CD4-positive, alpha-beta T cell treated with Interleukin-17A for 4 hours (primary cell): ENCODE data around the gene BAK1.
A peak's percentile ranks its signal among the peaks of the same experiment; 100 is the strongest.
"Not testable (repeated sequence)": the region's sequence is repeated elsewhere in the genome, so short reads cannot be mapped to it uniquely, and the experiment has no call there.

Experiments used
- DNase-seq: peaks from one replicate; pipeline ENCODE4 v3.0.0-alpha.2; 2020; ENCODE audit warnings: mixed read lengths

The BAK1 gene

DNA sequence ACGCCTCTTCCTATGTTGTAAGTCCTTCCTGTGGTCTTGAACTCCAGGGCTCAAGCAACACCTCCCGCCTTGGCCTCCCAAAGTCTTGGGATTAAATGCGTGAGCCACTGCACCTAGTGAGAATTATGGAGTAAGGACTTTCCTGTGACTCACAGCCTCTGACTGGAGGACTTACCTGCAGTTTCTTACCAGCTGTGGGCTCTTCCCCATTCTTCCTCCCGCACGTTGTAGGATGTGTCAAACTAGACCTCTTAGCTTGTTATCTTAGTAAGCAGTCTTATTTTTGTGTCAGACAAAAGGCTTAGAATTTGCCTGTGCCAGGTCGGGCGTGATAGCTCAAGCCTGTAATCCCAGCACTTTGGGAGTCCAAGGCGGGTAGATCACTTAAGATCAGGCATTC, 30.9 kb downstream of the BAK1 start:
- DNase-seq: no peak

- DNase-seq: no peak
These were observed 32.6 kb downstream of the BAK1 start for GRCh38 chr6:33547499-33547898.

DNA sequence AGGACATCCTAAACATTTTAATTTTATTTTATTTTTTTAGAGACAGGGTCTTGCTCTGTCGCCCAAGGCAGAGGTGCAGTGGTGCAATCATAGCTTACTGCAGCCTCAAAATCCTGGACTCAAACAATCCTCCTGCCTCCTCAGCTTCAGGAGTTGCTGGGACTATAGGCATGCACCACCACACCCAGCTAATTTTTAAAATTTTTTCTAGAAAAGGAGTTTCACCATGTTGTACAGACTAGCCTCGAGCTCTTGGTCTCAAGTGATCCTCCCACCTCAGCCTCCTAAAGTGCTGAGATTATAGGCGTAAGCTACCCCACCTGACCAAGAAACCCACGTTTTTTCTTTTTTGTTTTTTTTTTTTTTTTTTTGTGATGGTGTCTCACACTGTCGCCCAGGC, 33.3 kb downstream of the BAK1 start:
- DNase-seq: no peak

DNA sequence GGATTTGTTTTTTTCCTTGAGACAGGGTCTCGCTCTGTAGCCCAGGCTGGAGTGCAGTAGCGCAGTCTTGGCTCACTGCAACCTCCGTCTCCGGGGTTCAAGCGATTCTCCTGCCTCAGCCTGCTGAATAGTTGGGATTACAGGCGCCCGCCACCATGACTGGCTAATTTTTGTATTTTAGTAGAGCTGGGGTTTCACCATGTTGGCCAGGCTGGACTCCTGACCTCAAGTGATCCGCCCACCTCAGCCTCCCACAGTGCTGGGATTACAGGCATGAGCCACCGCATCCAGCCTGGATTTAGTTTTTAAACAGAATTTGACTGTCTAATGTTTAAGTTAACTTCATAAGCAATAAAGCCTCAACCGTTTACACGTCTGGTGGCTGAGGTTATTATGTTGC, 34.8 kb downstream of the BAK1 start:
- DNase-seq: not testable (repeated sequence)

DNA sequence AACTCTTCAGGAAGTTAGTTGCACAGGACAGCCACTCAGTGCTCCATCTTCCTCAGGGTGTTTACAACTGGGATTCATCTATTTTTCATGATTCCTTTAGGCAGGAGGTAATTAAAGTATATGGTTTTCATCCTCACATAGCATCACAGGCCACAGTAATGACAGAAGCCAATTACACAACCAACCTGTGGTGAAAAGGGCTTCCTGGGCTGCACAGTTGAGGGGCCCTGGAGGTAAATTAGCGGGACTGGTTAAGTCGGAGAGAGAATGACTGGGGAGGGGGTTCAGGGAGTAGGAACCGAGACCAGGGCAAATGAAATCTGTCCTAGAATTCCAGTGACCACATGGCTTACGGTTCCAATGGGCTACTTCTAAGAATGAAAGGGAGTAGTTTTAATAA, 37.0 kb downstream of the BAK1 start:
- DNase-seq: no peak

DNA sequence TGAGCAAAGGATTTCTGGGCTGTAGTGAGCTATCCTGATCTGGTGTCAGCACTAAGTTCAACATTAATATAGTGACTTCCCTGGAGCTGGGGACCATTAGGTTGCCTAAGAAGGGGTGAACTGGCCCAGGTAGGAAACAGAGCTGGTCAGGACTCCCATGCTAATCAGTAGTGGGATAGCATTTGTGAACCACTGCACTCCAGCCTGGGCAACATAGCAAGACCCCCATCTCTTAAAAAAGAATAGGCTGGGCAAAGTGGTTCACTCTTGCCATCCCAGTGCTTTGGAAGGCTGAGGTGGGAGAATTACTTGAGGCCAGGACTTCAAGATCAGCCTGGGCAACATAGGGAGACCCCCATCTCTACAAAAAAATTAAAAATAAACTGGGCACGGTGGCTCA, 39.3 kb downstream of the BAK1 start:
- no peak for DNase-seq

DNA sequence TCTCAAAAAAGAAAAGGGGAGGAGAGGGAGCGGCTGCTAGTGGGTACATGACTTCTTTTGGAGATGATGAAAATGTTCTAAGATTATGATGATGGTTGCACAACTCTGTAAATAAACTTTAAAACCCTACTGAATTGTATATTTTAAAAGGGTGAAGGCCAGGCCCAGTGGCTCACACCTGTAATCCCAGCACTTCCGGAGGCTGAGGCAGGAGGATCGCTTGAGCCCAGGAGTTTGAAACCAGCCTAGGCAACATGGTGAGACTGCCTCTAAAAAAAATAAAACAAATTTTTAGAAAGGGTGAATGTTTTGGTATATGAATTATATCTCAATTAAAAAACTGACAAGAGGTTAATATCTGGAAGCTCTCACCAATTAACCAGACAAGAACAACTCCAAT, 45.4 kb downstream of the BAK1 start:
- DNase-seq: no peak

GRCh38 chr6:33533163-33533869, 46.8 kb downstream of the BAK1 start:
- DNase-seq: peak; percentile 69

DNA sequence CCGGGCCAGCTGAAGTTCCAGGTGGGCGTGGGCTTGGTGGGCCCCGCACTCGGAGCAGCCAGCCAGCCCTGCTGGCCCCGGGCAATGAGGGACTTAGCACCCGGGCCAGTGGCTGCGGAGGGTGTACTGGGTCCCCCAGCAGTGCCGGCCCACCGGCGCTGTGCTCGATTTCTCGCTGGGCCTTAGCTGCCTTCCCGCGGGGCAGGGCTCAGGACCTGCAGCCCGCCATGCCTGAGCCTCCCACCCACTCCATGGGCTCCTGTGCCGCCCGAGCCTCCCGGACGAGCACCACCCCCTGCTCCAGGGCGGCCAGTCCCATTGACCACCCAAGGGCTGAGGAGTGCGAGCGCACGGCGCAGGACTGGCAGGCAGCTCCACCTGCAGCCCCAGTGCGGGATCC, 47.6 kb downstream of the BAK1 start:
- DNase-seq: not testable (repeated sequence)

- not testable (repeated sequence) for DNase-seq
These were observed 49.5 kb downstream of the BAK1 start for GRCh38 chr6:33530617-33531016.
